HG02885 (cell line): ENCODE results near the gene RRP36.
"Not testable (repeated sequence)": the region's sequence is repeated elsewhere in the genome, so short reads cannot be mapped to it uniquely, and the experiment has no call there.

Experiments used
- ATAC-seq: cut with Tn5 transposase; IDR thresholded peaks from one replicate; pipeline ENCODE4 v1.9.1; 2021; ENCODE audit warnings: mild to moderate bottlenecking; ENCODE audit not compliant: unreplicated experiment, poor library complexity

The RRP36 gene

GRCh38 chr6:43036712-43037111 lies 15.3 kb downstream of the RRP36 start:
- ATAC-seq: no peak

- no peak for ATAC-seq
Measured at GRCh38 chr6:43037197-43037596, 15.8 kb downstream of the RRP36 start.

GRCh38 chr6:43037706-43038105 lies 16.3 kb downstream of the RRP36 start:
- no peak for ATAC-seq

GRCh38 chr6:43038727-43039126 lies 17.3 kb downstream of the RRP36 start:
- ATAC-seq: no peak

- ATAC-seq: no peak
Measured at GRCh38 chr6:43040542-43041257, 19.3 kb downstream of the RRP36 start.

- ATAC-seq: not testable (repeated sequence)
Measured at GRCh38 chr6:43041475-43041874, 20.1 kb downstream of the RRP36 start.

- ATAC-seq: no peak
Measured at GRCh38 chr6:43043310-43043709, 21.9 kb downstream of the RRP36 start.

GRCh38 chr6:43045371-43045930 lies 24.0 kb downstream of the RRP36 start:
- no peak for ATAC-seq

GRCh38 chr6:43047998-43048397 lies 26.6 kb downstream of the RRP36 start:
- no peak for ATAC-seq

GRCh38 chr6:43050981-43051380 lies 29.6 kb downstream of the RRP36 start:
- ATAC-seq: no peak

GRCh38 chr6:43052225-43052841 lies 30.9 kb downstream of the RRP36 start:
- ATAC-seq: no peak

GRCh38 chr6:43052842-43053544 lies 31.6 kb downstream of the RRP36 start:
- peak; percentile 19 for ATAC-seq

GRCh38 chr6:43053545-43054205 lies 32.3 kb downstream of the RRP36 start, which contains the start of gene CUL7:
CUL7 (minus strand) TSS chr6:43053851; CDS start chr6:43052788, 1,063 bp downstream.
- peak; percentile 92 for ATAC-seq

GRCh38 chr6:43054206-43054943 lies 33.0 kb downstream of the RRP36 start:
- ATAC-seq: no peak

- no peak for ATAC-seq
Measured at GRCh38 chr6:43055966-43056365, 34.5 kb downstream of the RRP36 start.

- no peak for ATAC-seq
Measured at GRCh38 chr6:43058531-43058930, 37.1 kb downstream of the RRP36 start.

GRCh38 chr6:43059168-43060033 lies 38.0 kb downstream of the RRP36 start, which contains the start of the genes KLC4 and MRPL2:
KLC4 (plus strand) TSS chr6:43059631; CDS start chr6:43061336, 1,705 bp downstream.
MRPL2 (minus strand) TSS chr6:43059434; CDS start chr6:43059381, 53 bp downstream.
- peak; percentile 91 for ATAC-seq

GRCh38 chr6:43060034-43060754 lies 38.8 kb downstream of the RRP36 start:
- ATAC-seq: no peak
